Measurements from ENCODE around the gene NAT16.
"Not testable (repeated sequence)": the region's sequence is repeated elsewhere in the genome, so short reads cannot be mapped to it uniquely, and the experiment has no call there.

The NAT16 gene

DNA sequence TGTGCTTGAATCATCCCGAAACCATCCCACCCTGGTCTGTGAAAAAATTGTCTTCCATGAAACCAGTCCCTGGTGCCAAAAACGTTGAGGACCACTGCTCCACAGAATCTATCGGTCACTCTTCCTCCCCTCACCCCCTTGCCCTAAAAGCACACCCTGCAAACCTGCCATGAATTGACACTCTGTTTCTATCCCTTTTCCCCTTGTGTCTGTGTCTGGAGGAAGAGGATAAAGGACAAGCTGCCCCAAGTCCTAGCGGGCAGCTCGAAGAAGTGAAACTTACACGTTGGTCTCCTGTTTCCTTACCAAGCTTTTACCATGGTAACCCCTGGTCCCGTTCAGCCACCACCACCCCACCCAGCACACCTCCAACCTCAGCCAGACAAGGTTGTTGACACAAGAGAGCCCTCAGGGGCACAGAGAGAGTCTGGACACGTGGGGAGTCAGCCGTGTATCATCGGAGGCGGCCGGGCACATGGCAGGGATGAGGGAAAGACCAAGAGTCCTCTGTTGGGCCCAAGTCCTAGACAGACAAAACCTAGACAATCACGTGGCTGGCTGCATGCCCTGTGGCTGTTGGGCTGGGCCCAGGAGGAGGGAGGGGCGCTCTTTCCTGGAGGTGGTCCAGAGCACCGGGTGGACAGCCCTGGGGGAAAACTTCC, 54.0 kb downstream of the NAT16 start:
- DNase-seq = no peak

GRCh38 chr7:101124376-101125056, 55.6 kb downstream of the NAT16 start:
- no peak for DNase-seq

GRCh38 chr7:101123703-101124068, 56.4 kb downstream of the NAT16 start:
- no peak for DNase-seq

GRCh38 chr7:101122933-101123702, 57.0 kb downstream of the NAT16 start:
- no peak for DNase-seq

DNA sequence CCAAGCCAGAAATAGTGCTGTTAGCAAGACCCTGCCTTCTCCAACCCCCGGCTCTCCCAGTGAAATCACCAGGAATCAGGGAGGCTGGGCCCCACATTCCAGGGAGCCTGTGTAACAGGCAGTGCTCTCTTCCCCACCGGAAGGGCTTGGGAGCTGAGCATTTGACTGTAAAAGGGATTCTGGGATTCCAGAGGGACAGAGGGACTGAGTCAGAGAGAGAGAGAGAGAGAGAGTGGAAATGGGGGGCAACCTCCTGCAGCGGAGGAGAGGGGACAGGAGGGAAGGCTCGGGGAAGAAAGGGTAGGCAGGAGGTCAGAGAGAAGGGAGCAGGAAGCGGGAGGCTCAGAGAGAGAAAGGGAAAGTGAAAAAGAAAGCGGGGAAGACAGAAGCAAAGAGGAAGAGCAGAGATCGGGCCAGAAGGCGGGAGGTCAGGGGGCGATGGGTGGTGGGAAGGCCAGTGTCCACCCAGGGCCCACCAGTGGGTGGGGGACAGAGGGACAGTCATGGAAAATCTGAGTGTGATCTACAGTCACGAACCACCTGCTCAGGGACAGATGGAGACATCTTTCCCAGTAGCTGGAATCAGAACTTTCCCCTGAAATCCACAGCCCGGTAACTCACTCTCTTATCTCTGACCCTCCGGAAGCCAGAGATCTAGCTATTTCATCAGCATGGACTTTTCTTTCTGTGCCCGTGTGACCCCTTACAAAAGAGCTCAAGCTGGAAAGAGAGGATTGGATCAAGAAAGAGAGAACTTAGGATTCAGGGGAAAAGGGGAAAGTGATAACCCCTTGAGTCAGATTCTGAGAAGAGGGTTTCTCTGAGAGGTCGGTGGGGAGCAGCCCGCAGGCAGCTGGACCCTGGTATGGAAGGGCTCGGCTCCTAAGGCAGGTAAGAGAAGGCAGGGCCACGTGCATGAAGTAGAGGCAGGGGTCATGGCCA, 57.8 kb downstream of the NAT16 start:
- DNase-seq = peak; percentile 65

DNA sequence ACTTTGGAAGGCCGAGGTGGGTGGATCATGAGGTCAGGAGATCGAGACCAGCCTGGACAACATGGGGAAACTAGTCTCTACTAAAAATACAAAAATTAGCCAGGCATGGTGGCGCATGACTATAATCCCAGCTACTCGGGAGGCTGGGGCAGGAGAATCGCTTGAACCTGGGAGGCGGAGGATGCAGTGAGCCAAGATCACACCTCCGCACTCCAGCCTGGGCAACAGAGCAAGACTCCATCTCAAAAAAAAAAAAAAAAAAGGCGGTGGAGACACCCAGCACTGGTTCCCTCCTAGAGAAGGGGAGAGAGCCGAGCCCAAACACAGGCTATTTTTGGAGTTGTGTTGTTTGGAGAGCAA, 58.5 kb downstream of the NAT16 start:
- DNase-seq = not testable (repeated sequence)

Data from 8988T (cell line).